Activated CD8-positive, alpha-beta T cell treated with anti-CD3 and anti-CD28 coated beads, Interleukin-2, amount 10 ng/mL, durations not matched to agents 7 days and 5 days (primary cell): ENCODE measurements around the gene YIPF2. TPM values are rescaled to one million over a fixed set of nuclear protein-coding genes. Genes with fewer than 3 reads are reported as not detected.
A peak's percentile ranks its signal among the peaks of the same experiment; 100 is the strongest.
"Not testable (repeated sequence)": the region's sequence is repeated elsewhere in the genome, so short reads cannot be mapped to it uniquely, and the experiment has no call there.

Experiments used
- ATAC-seq: fragments of 150-1000 bp; cut with Tn5 transposase; one replicate; pipeline ENCODE4 v1.10.0; 2021; ENCODE audit warnings: moderate library complexity
- CTCF ChIA-PET: fragments of 350-600 bp; sonication (Branson Sonifier 250); formaldehyde crosslinking; loops from one replicate; lab custom pipeline; 2021; ENCODE audit warnings: antibody characterized with exemption; lab: Charles Lee
- POLR2A ChIA-PET: fragments of 350-600 bp; sonication (Branson Sonifier 250); formaldehyde crosslinking; loops from one replicate; lab custom pipeline; 2021; ENCODE audit warnings: antibody characterized with exemption; lab: Charles Lee
- DNase-seq: peaks from one replicate; pipeline ENCODE4 v3.0.0-alpha.2; 2020
- H3K27ac Mint-ChIP-seq: one replicate; pipeline ENCODE4 v1.8.0; 2021; ENCODE audit warnings: mild to moderate bottlenecking, mixed read lengths
- H3K27me3 Mint-ChIP-seq: one replicate; pipeline ENCODE4 v1.8.0; 2021; ENCODE audit warnings: low read depth, mixed read lengths
- H3K36me3 Mint-ChIP-seq: one replicate; pipeline ENCODE4 v1.8.0; 2021; ENCODE audit warnings: low read depth, mixed read lengths
- H3K4me1 Mint-ChIP-seq: one replicate; pipeline ENCODE4 v1.8.0; 2021; ENCODE audit warnings: low read depth, mixed read lengths
- H3K4me3 Mint-ChIP-seq: one replicate; pipeline ENCODE4 v1.8.0; 2021; ENCODE audit warnings: mild to moderate bottlenecking, mixed read lengths
- H3K9me3 Mint-ChIP-seq: one replicate; pipeline ENCODE4 v1.8.0; 2022; ENCODE audit warnings: mixed read lengths; ENCODE audit not compliant: insufficient read depth
- total RNA-seq, 2 experiments: library from RNA; stranded (reverse); gene quantifications; one replicate each; pipeline ENCODE4 v1.2.3, GENCODE V29; 2021

The YIPF2 gene
- total RNA-seq, 2 experiments from 2014 or later: 20.4 to 20.5 TPM

DNA sequence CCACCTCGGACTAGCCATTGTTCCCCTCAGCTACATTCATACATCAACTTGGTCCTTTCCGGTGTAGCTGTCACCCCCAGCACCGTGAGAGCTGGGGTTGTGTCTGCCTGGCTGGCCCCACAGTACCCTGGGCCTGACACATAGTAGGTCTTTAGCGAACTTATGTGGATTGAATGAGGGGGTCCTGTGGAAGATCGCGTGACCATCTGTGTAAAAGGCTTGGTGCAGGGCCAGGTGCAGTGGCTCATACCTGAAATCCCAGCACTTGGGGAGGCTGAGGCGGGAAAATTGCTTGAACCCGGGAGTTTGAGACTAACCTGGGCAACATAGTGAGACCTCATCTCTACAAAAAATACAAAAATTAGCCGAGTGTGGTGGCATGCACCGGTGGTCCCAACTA lies 34.4 kb upstream of the YIPF2 start:
- H3K4me3 Mint-ChIP-seq: peak overlapping the region; percentile 92
- peaks cover 44% of the 10 kb centered on the region for H3K4me1 Mint-ChIP-seq
- H3K36me3 Mint-ChIP-seq: peaks cover 5% of the 10 kb centered on the region
- ATAC-seq (no peak), DNase-seq (no peak)
- CTCF ChIA-PET: interaction anchor here (1.0 to 1.4 kb wide), 5 partner anchors 10 to 163 kb away, joined by 3 to 5 read pairs (median 3); no protein-coding TSS in a partner anchor
- POLR2A ChIA-PET: interaction anchor here (0.6 kb wide), 1 partner anchor 717 kb away, joined by 3 read pairs; no protein-coding TSS in a partner anchor
- peak overlapping the region; percentile 57 for H3K27ac Mint-ChIP-seq
- H3K27me3 Mint-ChIP-seq: no peaks in the 10 kb centered on the region
- H3K9me3 Mint-ChIP-seq: no peaks in the 10 kb centered on the region

DNA sequence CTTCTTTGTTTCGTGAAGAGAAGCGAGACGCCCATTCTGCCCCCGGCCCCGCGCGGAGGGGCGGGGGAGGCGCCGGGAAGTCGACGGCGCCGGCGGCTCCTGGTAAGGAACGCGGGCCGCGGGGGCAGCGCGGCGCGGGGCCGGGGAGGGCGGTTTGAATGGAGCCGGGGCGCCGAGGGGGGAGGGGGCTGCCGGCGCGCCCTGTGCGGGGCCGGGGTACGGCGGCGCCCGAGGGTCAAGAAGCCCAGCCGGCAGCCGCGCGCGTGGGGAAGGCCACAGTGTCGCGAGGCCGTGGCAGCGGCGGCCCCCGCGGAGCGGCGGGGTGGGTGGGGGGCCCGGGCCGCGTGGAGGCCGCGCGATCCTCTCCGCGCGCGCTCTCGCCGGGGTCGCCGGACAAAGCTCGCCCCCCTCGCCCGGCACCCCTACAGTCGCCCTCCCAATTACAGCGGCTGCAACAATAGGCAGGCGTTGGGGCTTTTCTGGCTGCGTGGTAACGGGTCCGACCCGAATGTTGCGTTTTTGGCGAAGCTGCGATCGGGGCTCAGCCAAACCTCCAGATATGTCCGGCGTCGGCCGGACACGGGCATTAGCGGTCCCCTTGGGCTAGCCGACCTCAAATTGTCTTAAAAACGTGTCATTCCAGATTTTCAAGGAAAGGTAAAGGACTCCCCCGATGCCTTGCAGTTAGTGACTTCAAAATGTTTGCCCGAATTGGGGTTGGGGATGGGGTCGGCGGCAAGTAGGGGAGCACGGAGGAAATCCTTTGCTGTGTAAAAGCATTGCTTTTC lies 32.8 kb upstream of the YIPF2 start:
- H3K27me3 Mint-ChIP-seq: no peaks in the 10 kb centered on the region
- peaks cover 41% of the 10 kb centered on the region for H3K4me1 Mint-ChIP-seq
- peak overlapping the region; percentile 87 for H3K27ac Mint-ChIP-seq
- ChIA-PET POLR2A (interaction anchor here (0.5 to 1.4 kb wide), 6 partner anchors 17 to 1477 kb away, joined by 3 to 6 read pairs (median 3); partner anchors contain the start of genes LDLR, ODAD3 and ZNF440), CTCF (interaction anchor here (0.7 to 1.4 kb wide), 3 partner anchors 19 to 25 kb away, joined by 4 to 5 read pairs (median 4); no protein-coding TSS in a partner anchor)
- peaks cover 5% of the 10 kb centered on the region for H3K36me3 Mint-ChIP-seq
- ATAC-seq (peak; percentile 40), DNase-seq (peak; percentile 41)
- H3K9me3 Mint-ChIP-seq: no peaks in the 10 kb centered on the region
- H3K4me3 Mint-ChIP-seq: peak overlapping the region; percentile 92

DNA sequence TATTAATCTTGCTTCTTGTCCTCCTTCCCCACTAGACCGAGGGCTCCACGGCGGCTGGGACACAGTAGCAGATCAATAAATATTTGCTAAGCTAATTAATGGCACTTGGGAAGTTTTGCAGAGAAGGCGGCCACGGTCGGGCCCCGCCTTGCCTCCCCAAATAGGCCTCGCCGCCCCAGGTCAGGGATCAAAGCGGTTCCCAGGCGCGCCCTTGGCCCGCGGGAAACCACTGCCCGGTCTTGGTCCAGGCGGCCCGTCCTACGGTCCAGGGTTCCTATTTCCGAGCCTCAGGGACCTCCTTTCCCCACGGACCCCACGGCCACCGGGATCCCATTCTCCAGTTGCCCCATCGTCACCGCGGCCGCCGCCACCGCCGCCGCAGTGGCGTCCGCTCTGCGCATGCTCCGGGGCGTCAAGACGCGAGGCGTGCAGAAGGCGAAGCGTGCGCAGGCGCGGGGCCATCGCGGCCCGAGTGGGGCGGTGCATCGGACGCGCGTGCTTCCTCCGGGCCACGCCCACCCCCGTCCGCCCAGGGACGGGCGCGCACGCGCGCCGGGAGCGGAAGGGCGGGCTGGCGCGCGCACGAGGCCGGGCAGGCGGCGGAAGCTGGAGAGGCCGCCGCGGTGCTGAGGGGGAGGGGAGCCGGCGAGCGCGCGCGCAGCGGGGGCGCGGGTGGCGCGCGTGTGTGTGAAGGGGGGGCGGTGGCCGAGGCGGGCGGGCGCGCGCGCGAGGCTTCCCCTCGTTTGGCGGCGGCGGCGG lies 32.1 kb upstream of the YIPF2 start, which contains the start of gene SMARCA4:
Gene SMARCA4 (plus strand): TSS at position 717 of the 759 bp plus-strand sequence. CDS start 23,122 bp downstream, outside the sequence.
- DNase-seq: peak; percentile 97
- CTCF ChIA-PET: interaction anchor here (1.1 kb wide), 1 partner anchor 18 kb away, joined by 4 read pairs; no protein-coding TSS in a partner anchor
- Mint-ChIP-seq H3K9me3 (no peaks in the 10 kb centered on the region), H3K27me3 (no peaks in the 10 kb centered on the region), H3K4me3 (peak within 1 kb of the TSS; percentile 92), H3K27ac (peak within 1 kb of the TSS; percentile 92), H3K36me3 (peaks cover 5% of the 10 kb centered on the region), H3K4me1 (peaks cover 41% of the 10 kb centered on the region)
- POLR2A ChIA-PET: interaction anchor here (0.5 to 1.4 kb wide), 7 partner anchors 18 to 1477 kb away, joined by 3 to 6 read pairs (median 3); partner anchors contain the start of genes LDLR and ODAD3
- peak; percentile 86 for ATAC-seq

DNA sequence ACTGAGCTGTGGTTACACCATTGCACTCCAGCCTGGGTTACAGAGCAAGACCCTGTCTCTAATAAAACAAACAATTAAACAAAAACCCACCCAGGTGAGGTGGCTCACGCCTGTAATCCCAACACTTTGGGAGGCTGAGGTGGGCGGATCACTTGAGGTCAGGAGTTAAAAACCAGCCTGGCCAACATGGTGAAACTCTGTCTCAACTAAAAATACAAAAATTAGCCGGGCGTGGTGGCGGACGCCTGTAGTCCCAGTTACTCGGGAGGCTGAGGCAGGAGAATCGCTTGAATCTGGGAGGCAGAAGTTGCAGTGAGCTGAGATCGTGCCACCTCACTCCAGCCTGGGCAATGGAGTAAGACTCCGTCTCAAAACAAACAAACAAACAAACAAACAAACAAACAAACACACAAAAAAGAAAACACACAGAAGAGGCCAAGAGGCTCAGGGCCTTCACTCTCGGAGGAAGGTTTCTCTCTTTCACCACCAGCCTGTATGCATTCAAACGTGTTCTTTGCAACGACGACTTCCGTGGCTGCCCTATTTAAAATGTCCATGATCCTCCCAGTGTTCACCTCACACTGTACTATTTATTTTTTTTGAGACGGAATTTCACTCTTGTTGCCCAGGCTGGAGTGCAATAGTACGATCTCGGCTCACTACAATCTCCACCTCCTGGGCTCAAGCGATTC lies 31.0 kb upstream of the YIPF2 start:
- ChIA-PET CTCF (interaction anchor here (2.9 kb wide), 1 partner anchor 23 kb away, joined by 12 read pairs; no protein-coding TSS in a partner anchor), POLR2A (interaction anchor here (0.9 to 1.3 kb wide), 2 partner anchors 17 to 131 kb away, joined by 3 read pairs; no protein-coding TSS in a partner anchor)
- peak overlapping the region; percentile 83 for H3K4me3 Mint-ChIP-seq
- H3K27me3 Mint-ChIP-seq, DNase-seq, H3K27ac Mint-ChIP-seq, H3K9me3 Mint-ChIP-seq, H3K36me3 Mint-ChIP-seq, ATAC-seq: not testable (repeated sequence)
- peaks cover 39% of the 10 kb centered on the region for H3K4me1 Mint-ChIP-seq

DNA sequence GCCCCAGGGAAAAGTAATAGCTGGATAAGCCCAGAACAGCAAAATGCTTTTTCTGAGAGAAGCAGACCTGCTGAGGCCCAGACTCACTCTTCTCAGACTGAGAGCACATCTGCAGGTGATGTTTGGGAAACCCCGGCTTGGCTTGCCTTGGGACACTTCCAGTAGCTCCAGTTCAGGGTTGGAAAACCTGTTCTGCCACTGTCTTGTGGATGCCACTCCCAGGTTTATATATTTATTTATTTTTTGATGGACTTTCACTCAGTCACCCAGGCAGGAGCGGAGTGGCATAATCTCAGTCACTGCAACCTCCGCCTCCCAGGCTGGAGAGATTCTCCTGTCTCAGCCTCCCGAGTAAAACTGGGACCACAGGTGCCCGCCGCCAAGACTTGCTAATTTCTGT lies 24.4 kb upstream of the YIPF2 start:
- H3K36me3 Mint-ChIP-seq: no peaks in the 10 kb centered on the region
- DNase-seq: no peak
- H3K9me3 Mint-ChIP-seq: no peaks in the 10 kb centered on the region
- ATAC-seq: no peak
- H3K4me3 Mint-ChIP-seq: no peak overlapping the region
- peaks cover 3% of the 10 kb centered on the region for H3K4me1 Mint-ChIP-seq
- no peak overlapping the region for H3K27ac Mint-ChIP-seq
- CTCF ChIA-PET: interaction anchor here (1.0 to 1.4 kb wide), 2 partner anchors 11 to 16 kb away, joined by 3 to 5 read pairs; no protein-coding TSS in a partner anchor
- POLR2A ChIA-PET: no interaction called here
- no peaks in the 10 kb centered on the region for H3K27me3 Mint-ChIP-seq

DNA sequence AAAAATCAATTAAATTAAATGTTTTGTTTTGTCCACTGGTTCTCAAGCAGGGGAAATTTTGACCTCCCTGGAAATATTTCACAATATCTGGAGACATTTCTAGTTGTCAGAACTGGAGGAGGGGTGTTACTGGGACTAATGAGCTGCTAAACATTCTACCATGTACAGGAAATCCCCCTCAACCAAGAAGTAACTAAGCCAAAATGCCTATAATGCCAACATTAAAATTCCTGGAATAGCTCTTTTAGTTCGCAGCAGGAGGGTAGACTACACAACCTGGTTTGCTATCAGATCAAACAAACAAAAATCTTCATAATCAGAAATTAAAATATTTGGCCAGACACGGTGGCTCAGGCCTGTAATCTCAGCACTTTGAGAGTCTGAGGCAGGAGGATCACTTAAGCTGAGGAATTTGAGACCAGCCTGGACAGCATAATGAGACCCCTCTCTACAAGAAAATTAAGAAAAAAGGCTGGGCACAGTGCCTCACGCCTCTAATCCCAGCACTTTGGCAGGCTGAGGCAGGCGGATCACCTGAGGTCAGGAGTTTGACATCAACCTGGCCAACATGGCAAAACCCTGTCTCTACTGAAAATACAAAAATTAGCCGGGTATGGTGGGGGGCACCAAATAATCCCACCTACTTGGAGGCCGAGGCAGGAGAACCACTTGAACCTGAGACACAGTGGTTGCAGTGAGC lies 18.7 kb upstream of the YIPF2 start:
- Mint-ChIP-seq H3K27me3 (no peaks in the 10 kb centered on the region), H3K4me1 (peaks cover 4% of the 10 kb centered on the region), H3K27ac (no peak overlapping the region), H3K36me3 (no peaks in the 10 kb centered on the region), H3K9me3 (no peaks in the 10 kb centered on the region), H3K4me3 (no peak overlapping the region)
- DNase-seq: no peak
- ChIA-PET CTCF (interaction anchor here (1.1 kb wide), 1 partner anchor 10 kb away, joined by 4 read pairs; no protein-coding TSS in a partner anchor), POLR2A (interaction anchor here (0.6 kb wide), 1 partner anchor 532 kb away, joined by 3 read pairs; no protein-coding TSS in a partner anchor)
- no peak for ATAC-seq

DNA sequence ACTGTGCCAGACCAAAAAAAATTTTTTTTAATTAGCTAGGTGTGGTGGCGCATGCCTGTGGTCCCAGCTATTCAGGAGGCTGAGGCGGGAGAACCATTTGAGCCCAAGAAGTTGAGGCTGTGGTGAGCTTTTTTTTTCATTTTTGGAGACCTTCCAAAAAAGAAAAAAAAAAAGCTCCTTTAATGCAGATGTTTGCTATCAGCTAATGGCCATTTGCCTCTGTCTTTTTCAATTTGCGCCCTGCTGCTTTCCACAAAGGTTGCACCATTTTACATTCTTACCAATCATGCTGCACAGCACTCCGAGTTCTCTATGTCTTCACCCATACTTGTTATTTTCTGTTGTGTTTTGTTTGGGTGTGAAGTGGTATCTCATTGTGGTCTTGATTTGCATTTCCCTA lies 16.8 kb upstream of the YIPF2 start:
- H3K4me1 Mint-ChIP-seq: peaks cover 7% of the 10 kb centered on the region
- DNase-seq (no peak), ATAC-seq (no peak)
- H3K4me3 Mint-ChIP-seq: no peak overlapping the region
- H3K36me3 Mint-ChIP-seq: no peaks in the 10 kb centered on the region
- ChIA-PET POLR2A (no interaction called here), CTCF (interaction anchor here (1.2 to 1.9 kb wide), 3 partner anchors 9 to 90 kb away, joined by 5 to 9 read pairs (median 5); no protein-coding TSS in a partner anchor)
- no peaks in the 10 kb centered on the region for H3K27me3 Mint-ChIP-seq
- no peak overlapping the region for H3K27ac Mint-ChIP-seq
- H3K9me3 Mint-ChIP-seq: no peaks in the 10 kb centered on the region

DNA sequence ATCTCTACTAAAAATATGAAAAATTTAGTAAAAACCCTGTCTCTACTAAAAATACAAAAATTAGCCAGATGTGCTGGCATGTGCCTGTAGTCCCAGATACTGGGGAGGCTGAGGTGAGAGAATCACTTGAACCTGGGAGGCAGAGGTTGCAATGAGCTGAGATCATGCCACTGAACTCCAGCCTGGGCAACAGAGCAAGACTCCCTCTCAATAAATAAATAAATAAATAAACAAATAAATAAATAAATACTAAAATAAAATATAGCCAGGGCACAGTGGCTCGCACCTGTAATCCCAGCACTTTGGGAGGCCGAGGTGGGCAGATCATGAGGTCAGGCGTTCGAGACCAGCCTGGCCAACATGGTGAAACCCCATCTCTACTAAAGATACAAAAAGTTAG lies 15.0 kb upstream of the YIPF2 start:
- DNase-seq, H3K27me3 Mint-ChIP-seq, H3K9me3 Mint-ChIP-seq, H3K27ac Mint-ChIP-seq, H3K4me3 Mint-ChIP-seq, POLR2A ChIA-PET, H3K36me3 Mint-ChIP-seq, ATAC-seq: not testable (repeated sequence)
- H3K4me1 Mint-ChIP-seq: peaks cover 18% of the 10 kb centered on the region
- CTCF ChIA-PET: interaction anchor here (1.9 to 2.7 kb wide), 3 partner anchors 12 to 92 kb away, joined by 5 to 20 read pairs (median 15); no protein-coding TSS in a partner anchor

DNA sequence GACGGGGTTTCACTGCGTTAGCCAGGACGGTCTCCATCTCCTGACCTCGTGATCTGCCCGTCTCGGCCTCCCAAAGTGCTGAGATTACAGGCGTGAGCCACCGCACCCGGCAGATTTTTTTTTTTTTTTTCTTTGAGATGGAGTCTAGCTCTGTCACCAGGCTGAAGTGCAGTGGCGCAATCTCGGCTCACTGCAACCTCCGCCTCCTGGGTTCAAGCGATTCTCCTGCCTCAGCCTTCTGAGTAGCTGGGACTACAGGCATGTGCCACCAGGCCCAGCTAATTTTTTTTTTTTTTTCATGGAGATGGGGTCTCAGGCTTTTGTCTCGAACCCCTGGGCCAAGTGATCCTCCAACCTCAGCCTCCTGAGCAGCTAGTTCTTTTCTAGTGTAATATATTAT lies 13.2 kb upstream of the YIPF2 start:
- ChIA-PET POLR2A (interaction anchor here (0.9 to 1.1 kb wide), 2 partner anchors 18 to 149 kb away, joined by 3 to 5 read pairs; no protein-coding TSS in a partner anchor), CTCF (interaction anchor here (0.6 to 3.2 kb wide), 34 partner anchors 8 to 582 kb away, joined by 3 to 21 read pairs (median 4); partner anchors contain the start of gene SMARCA4)
- H3K36me3 Mint-ChIP-seq, ATAC-seq, H3K27me3 Mint-ChIP-seq, H3K4me3 Mint-ChIP-seq, H3K9me3 Mint-ChIP-seq, H3K27ac Mint-ChIP-seq, DNase-seq: not testable (repeated sequence)
- peaks cover 20% of the 10 kb centered on the region for H3K4me1 Mint-ChIP-seq

DNA sequence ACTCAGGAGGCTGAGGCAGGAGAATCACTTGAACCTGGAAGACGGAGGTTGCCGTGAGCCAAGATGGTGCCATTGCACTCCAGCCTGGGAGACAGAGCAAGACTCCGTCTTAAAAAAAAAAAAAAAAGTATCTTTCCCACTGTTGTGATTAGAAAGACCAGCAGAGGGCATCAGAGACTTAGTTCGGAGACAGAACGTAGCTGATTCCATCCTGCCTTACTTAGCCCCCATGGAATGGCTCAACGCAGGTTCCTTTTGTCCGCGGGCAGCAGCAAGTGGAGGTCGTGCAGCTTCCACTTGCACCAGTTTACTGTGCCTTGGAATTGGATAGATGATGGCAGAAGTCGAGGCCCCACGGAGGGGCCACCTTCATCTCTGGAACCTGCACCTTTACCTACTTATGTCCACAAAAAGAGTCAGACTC lies 8.2 kb upstream of the YIPF2 start:
- DNase-seq: peak; percentile 58
- Mint-ChIP-seq H3K27ac (no peak overlapping the region), H3K4me1 (peaks cover 15% of the 10 kb centered on the region), H3K27me3 (no peaks in the 10 kb centered on the region), H3K4me3 (no peak overlapping the region), H3K36me3 (peaks cover 5% of the 10 kb centered on the region), H3K9me3 (no peaks in the 10 kb centered on the region)
- ChIA-PET POLR2A (no interaction called here), CTCF (interaction anchor here (0.7 to 3.0 kb wide), 25 partner anchors 8 to 219 kb away, joined by 3 to 15 read pairs (median 4); partner anchors contain the start of genes CARM1, DNM2 and LDLR)
- ATAC-seq: peak; percentile 83
